ENCODE results near the gene NDUFS8.
A peak's percentile ranks its signal among the peaks of the same experiment; 100 is the strongest.
"Not testable (repeated sequence)": the region's sequence is repeated elsewhere in the genome, so short reads cannot be mapped to it uniquely, and the experiment has no call there.

The NDUFS8 gene

GRCh38 chr11:68030318-68031143, at the start of gene NDUFS8:
Gene NDUFS8 (plus strand): TSS chr11:68030681. CDS start chr11:68032152, 1,471 bp downstream.
- peak within 1 kb of the TSS; percentile 92 for H3K27ac ChIP-seq (ENCODE audit: low read depth, low read length)

GRCh38 chr11:67981226-67981625, 49.3 kb upstream of the NDUFS8 start:
- H3K4me3 ChIP-seq (ENCODE audit: low read length); H3K4me1 ChIP-seq (ENCODE audit: control insufficient read depth, insufficient read depth, low read length); H3K27me3 ChIP-seq (ENCODE audit: control insufficient read depth, insufficient read depth, low read length): not testable (repeated sequence)

More at GRCh38 chr11:68030318-68031143, at the start of gene NDUFS8:
- no peaks in the 10 kb centered on the region for H3K27me3 ChIP-seq (ENCODE audit: control insufficient read depth, insufficient read depth, low read length)
- H3K36me3 ChIP-seq (ENCODE audit: control insufficient read depth, insufficient read depth, low read length) = peaks cover 5% of the 10 kb centered on the region
- peak within 1 kb of the TSS; percentile 94 for H3K9ac ChIP-seq (ENCODE audit: low read length)
- H3K4me1 ChIP-seq (ENCODE audit: control insufficient read depth, insufficient read depth, low read length) = peaks cover 13% of the 10 kb centered on the region
- peak within 1 kb of the TSS; percentile 98 for H3K4me3 ChIP-seq (ENCODE audit: low read length)

GRCh38 chr11:67982255-67982857, 48.1 kb upstream of the NDUFS8 start:
- not testable (repeated sequence) for H3K36me3 ChIP-seq (ENCODE audit: control insufficient read depth, insufficient read depth, low read length); H3K4me3 ChIP-seq (ENCODE audit: low read length); H3K4me1 ChIP-seq (ENCODE audit: control insufficient read depth, insufficient read depth, low read length); H3K27me3 ChIP-seq (ENCODE audit: control insufficient read depth, insufficient read depth, low read length); H3K9ac ChIP-seq (ENCODE audit: low read length); H3K27ac ChIP-seq (ENCODE audit: low read depth, low read length)

More at GRCh38 chr11:67981226-67981625, 49.3 kb upstream of the NDUFS8 start:
- H3K9ac ChIP-seq (ENCODE audit: low read length); H3K27ac ChIP-seq (ENCODE audit: low read depth, low read length); H3K36me3 ChIP-seq (ENCODE audit: control insufficient read depth, insufficient read depth, low read length): not testable (repeated sequence)

GRCh38 chr11:67983951-67984350, 46.5 kb upstream of the NDUFS8 start:
- H3K4me3 ChIP-seq (ENCODE audit: low read length) = no peak overlapping the region
- H3K36me3 ChIP-seq (ENCODE audit: control insufficient read depth, insufficient read depth, low read length) = no peaks in the 10 kb centered on the region
- no peak overlapping the region for H3K27ac ChIP-seq (ENCODE audit: low read depth, low read length)
- H3K27me3 ChIP-seq (ENCODE audit: control insufficient read depth, insufficient read depth, low read length) = no peaks in the 10 kb centered on the region
- no peak overlapping the region for H3K9ac ChIP-seq (ENCODE audit: low read length)
- no peaks in the 10 kb centered on the region for H3K4me1 ChIP-seq (ENCODE audit: control insufficient read depth, insufficient read depth, low read length)

- not testable (repeated sequence) for H3K36me3 ChIP-seq (ENCODE audit: control insufficient read depth, insufficient read depth, low read length); H3K27me3 ChIP-seq (ENCODE audit: control insufficient read depth, insufficient read depth, low read length); H3K4me3 ChIP-seq (ENCODE audit: low read length); H3K9ac ChIP-seq (ENCODE audit: low read length); H3K27ac ChIP-seq (ENCODE audit: low read depth, low read length); H3K4me1 ChIP-seq (ENCODE audit: control insufficient read depth, insufficient read depth, low read length)
Observed at GRCh38 chr11:67985302-67985701, 45.2 kb upstream of the NDUFS8 start.

- H3K36me3 ChIP-seq (ENCODE audit: control insufficient read depth, insufficient read depth, low read length); H3K27me3 ChIP-seq (ENCODE audit: control insufficient read depth, insufficient read depth, low read length); H3K27ac ChIP-seq (ENCODE audit: low read depth, low read length); H3K4me3 ChIP-seq (ENCODE audit: low read length); H3K9ac ChIP-seq (ENCODE audit: low read length); H3K4me1 ChIP-seq (ENCODE audit: control insufficient read depth, insufficient read depth, low read length): not testable (repeated sequence)
Observed at GRCh38 chr11:67990546-67991346, 39.7 kb upstream of the NDUFS8 start.

GRCh38 chr11:67991347-67992121, 38.9 kb upstream of the NDUFS8 start:
- not testable (repeated sequence) for H3K4me3 ChIP-seq (ENCODE audit: low read length); H3K27ac ChIP-seq (ENCODE audit: low read depth, low read length); H3K9ac ChIP-seq (ENCODE audit: low read length); H3K36me3 ChIP-seq (ENCODE audit: control insufficient read depth, insufficient read depth, low read length); H3K27me3 ChIP-seq (ENCODE audit: control insufficient read depth, insufficient read depth, low read length); H3K4me1 ChIP-seq (ENCODE audit: control insufficient read depth, insufficient read depth, low read length)

GRCh38 chr11:67993821-67994220, 36.7 kb upstream of the NDUFS8 start:
- not testable (repeated sequence) for H3K4me3 ChIP-seq (ENCODE audit: low read length); H3K27me3 ChIP-seq (ENCODE audit: control insufficient read depth, insufficient read depth, low read length); H3K9ac ChIP-seq (ENCODE audit: low read length); H3K4me1 ChIP-seq (ENCODE audit: control insufficient read depth, insufficient read depth, low read length); H3K27ac ChIP-seq (ENCODE audit: low read depth, low read length); H3K36me3 ChIP-seq (ENCODE audit: control insufficient read depth, insufficient read depth, low read length)

- not testable (repeated sequence) for H3K27me3 ChIP-seq (ENCODE audit: control insufficient read depth, insufficient read depth, low read length); H3K36me3 ChIP-seq (ENCODE audit: control insufficient read depth, insufficient read depth, low read length); H3K4me3 ChIP-seq (ENCODE audit: low read length); H3K4me1 ChIP-seq (ENCODE audit: control insufficient read depth, insufficient read depth, low read length); H3K9ac ChIP-seq (ENCODE audit: low read length); H3K27ac ChIP-seq (ENCODE audit: low read depth, low read length)
Observed at GRCh38 chr11:67994387-67994786, 36.1 kb upstream of the NDUFS8 start.

- H3K27me3 ChIP-seq (ENCODE audit: control insufficient read depth, insufficient read depth, low read length); H3K36me3 ChIP-seq (ENCODE audit: control insufficient read depth, insufficient read depth, low read length); H3K27ac ChIP-seq (ENCODE audit: low read depth, low read length); H3K9ac ChIP-seq (ENCODE audit: low read length); H3K4me3 ChIP-seq (ENCODE audit: low read length); H3K4me1 ChIP-seq (ENCODE audit: control insufficient read depth, insufficient read depth, low read length): not testable (repeated sequence)
Observed at GRCh38 chr11:67995129-67995528, 35.4 kb upstream of the NDUFS8 start.

- not testable (repeated sequence) for H3K4me3 ChIP-seq (ENCODE audit: low read length); H3K9ac ChIP-seq (ENCODE audit: low read length); H3K36me3 ChIP-seq (ENCODE audit: control insufficient read depth, insufficient read depth, low read length); H3K27me3 ChIP-seq (ENCODE audit: control insufficient read depth, insufficient read depth, low read length); H3K4me1 ChIP-seq (ENCODE audit: control insufficient read depth, insufficient read depth, low read length); H3K27ac ChIP-seq (ENCODE audit: low read depth, low read length)
Observed at GRCh38 chr11:67995579-67995978, 34.9 kb upstream of the NDUFS8 start.

- no peaks in the 10 kb centered on the region for H3K36me3 ChIP-seq (ENCODE audit: control insufficient read depth, insufficient read depth, low read length)
- H3K27me3 ChIP-seq (ENCODE audit: control insufficient read depth, insufficient read depth, low read length) = no peaks in the 10 kb centered on the region
- no peaks in the 10 kb centered on the region for H3K4me1 ChIP-seq (ENCODE audit: control insufficient read depth, insufficient read depth, low read length)
- H3K4me3 ChIP-seq (ENCODE audit: low read length) = no peak overlapping the region
- H3K27ac ChIP-seq (ENCODE audit: low read depth, low read length) = no peak overlapping the region
- H3K9ac ChIP-seq (ENCODE audit: low read length) = no peak overlapping the region
Observed at GRCh38 chr11:67996051-67996450, 34.4 kb upstream of the NDUFS8 start.

All from rectal smooth muscle tissue (tissue), 1 donor.